SK-N-SH (cell line): ENCODE measurements around the gene ARHGAP1. TPM values are rescaled to one million over a fixed set of nuclear protein-coding genes. Genes with fewer than 3 reads are reported as not detected.

Source experiments
- CTCF ChIA-PET: fragments of 300-600, 350-600 bp; formaldehyde crosslinking; extraction: SDS; loops from one replicate; lab custom pipeline; 2021; lab: Yijun Ruan, JAX
- POLR2A ChIA-PET: fragments of 350-600 bp; sonication (Branson Sonifier 250); formaldehyde crosslinking; extraction: SDS; loops from one replicate; lab custom pipeline; 2020; ENCODE audit warnings: antibody characterized with exemption, inconsistent platforms; lab: Yijun Ruan, JAX
- DNase-seq: peaks from one replicate; pipeline ENCODE4 v3.0.0; 2012
- H2AFZ ChIP-seq: fragments of 200-600 bp; sonication (generic); 2 replicates; pipeline ENCODE4 v1.8.1; 2016; ENCODE audit warnings: antibody characterized with exemption, mild to moderate bottlenecking, low read depth
- H3F3A ChIP-seq: fragments of 200-600 bp; sonication (generic); replicated peaks from 2 replicates; pipeline ENCODE3; 2016; ENCODE audit warnings: antibody characterized with exemption, mild to moderate bottlenecking; ENCODE audit not compliant: insufficient read depth
- H3K27ac ChIP-seq, 2 experiments: fragments of 200-500 bp in 1 of 2; fragments of 200-600 bp in 1 of 2; sonication (Bioruptor generic) in 1 of 2; sonication (generic), shearing (Covaris generic) in 1 of 2; 2 replicates each; pipeline versions ENCODE4 v1.5.1 to v1.6.1; 2014 to 2016; ENCODE audit warnings: low read depth in 2 of 2, inconsistent platforms in 1 of 2, low read length in 1 of 2, mild to moderate bottlenecking in 1 of 2, mixed read lengths in 1 of 2
- H3K27me3 ChIP-seq: fragments of 200-600 bp; sonication (generic), shearing (Covaris generic); 2 replicates; pipeline ENCODE4 v1.6.1; 2016; ENCODE audit warnings: mixed run types; ENCODE audit not compliant: insufficient read depth
- H3K36me3 ChIP-seq, 2 experiments: fragments of 200-500 bp in 1 of 2; fragments of 200-600 bp in 1 of 2; sonication (Bioruptor generic) in 1 of 2; sonication (generic) in 1 of 2; replicated peaks in 1 of 2; 2 replicates each; pipeline versions ENCODE3 to v1.5.1; 2014 to 2016; ENCODE audit warnings: low read length in 1 of 2, mild to moderate bottlenecking in 1 of 2; ENCODE audit not compliant: insufficient read depth in 2 of 2, control insufficient read depth in 1 of 2
- H3K4me1 ChIP-seq, 2 experiments: fragments of 200-500 bp in 1 of 2; fragments of 200-600 bp in 1 of 2; sonication (Bioruptor generic) in 1 of 2; sonication (generic), shearing (Covaris generic) in 1 of 2; 2 replicates each; pipeline versions ENCODE4 v1.5.1 to v1.6.1; 2014 to 2016; ENCODE audit warnings: low read depth in 1 of 2, low read length in 1 of 2, mixed run types in 1 of 2; ENCODE audit not compliant: insufficient read depth in 2 of 2, control insufficient read depth in 1 of 2
- H3K4me2 ChIP-seq: fragments of 200-600 bp; sonication (generic), shearing (Covaris generic); 2 replicates; pipeline ENCODE4 v1.6.1; 2017; ENCODE audit warnings: mixed run types
- H3K4me3 ChIP-seq, 2 experiments: fragments of 200-500 bp in 1 of 2; fragments of 200-600 bp in 1 of 2; sonication (Bioruptor generic) in 1 of 2; sonication (generic), shearing (Covaris generic) in 1 of 2; 2 replicates each; pipeline versions ENCODE4 v1.5.1 to v1.8.1; 2014 to 2016; ENCODE audit warnings: low read depth in 2 of 2, inconsistent platforms in 1 of 2, low read length in 1 of 2, mild to moderate bottlenecking in 1 of 2, mixed read lengths in 1 of 2, moderate library complexity in 1 of 2
- H3K79me2 ChIP-seq: fragments of 200-600 bp; sonication (generic); 2 replicates; pipeline ENCODE4 v1.8.1; 2017; ENCODE audit warnings: mild to moderate bottlenecking; ENCODE audit not compliant: insufficient read depth
- H3K9ac ChIP-seq: fragments of 200-600 bp; sonication (generic); 2 replicates; pipeline ENCODE4 v1.6.1; 2017; ENCODE audit warnings: mixed run types
- H3K9me2 ChIP-seq: fragments of 200-600 bp; sonication (generic); 2 replicates; pipeline ENCODE4 v1.6.1; 2017; ENCODE audit warnings: mixed run types
- H3K9me3 ChIP-seq: fragments of 200-600 bp; sonication (generic); 2 replicates; pipeline ENCODE4 v1.6.1; 2017; ENCODE audit warnings: mixed run types, mild to moderate bottlenecking, moderate library complexity
- H4K20me1 ChIP-seq: fragments of 200-600 bp; sonication (generic); 2 replicates; pipeline ENCODE4 v1.6.1; 2017; ENCODE audit warnings: mild to moderate bottlenecking, mixed run types; ENCODE audit not compliant: insufficient read depth
- EP300 ChIP-seq, 2 experiments: IDR thresholded peaks; 2 replicates each; pipeline versions ENCODE4 v1.4.0 to v1.6.1; 2012; ENCODE audit warnings: borderline replicate concordance in 1 of 2, low read depth in 1 of 2, low read length in 1 of 2
- FOSL2 ChIP-seq: IDR thresholded peaks from 2 replicates; pipeline ENCODE4 v1.4.0; 2012; ENCODE audit warnings: low read depth, mild to moderate bottlenecking, moderate library complexity, borderline replicate concordance
- FOXJ3 ChIP-seq: sonication (generic); formaldehyde crosslinking; IDR thresholded peaks from 2 replicates; pipeline ENCODE4 v1.5.1; 2020; ENCODE audit warnings: mild to moderate bottlenecking, missing genetic modification reagents
- FOXM1 ChIP-seq: IDR thresholded peaks from 2 replicates; pipeline ENCODE4 v1.4.0; 2012; ENCODE audit warnings: low read depth, mild to moderate bottlenecking
- GABPA ChIP-seq: IDR thresholded peaks from 2 replicates; pipeline ENCODE4 v1.4.0; 2012; ENCODE audit warnings: low read depth, mild to moderate bottlenecking
- GATA2 ChIP-seq: sonication (generic); formaldehyde crosslinking; IDR thresholded peaks from 2 replicates; pipeline ENCODE4 v1.5.0; 2020; ENCODE audit warnings: mild to moderate bottlenecking, missing genetic modification reagents
- IRF3 ChIP-seq: fragments of 150-350 bp; IDR thresholded peaks from 2 replicates; pipeline ENCODE4 v1.6.1; 2016; ENCODE audit warnings: mild to moderate bottlenecking, low read depth, low read length
- JUND ChIP-seq: IDR thresholded peaks from 2 replicates; pipeline ENCODE4 v1.4.0; 2012
- MAX ChIP-seq: IDR thresholded peaks from 2 replicates; pipeline ENCODE4 v1.4.0; 2012; ENCODE audit warnings: low read depth
- POLR2AphosphoS5 ChIP-seq: IDR thresholded peaks from 2 replicates; pipeline ENCODE4 v1.6.1; 2012; ENCODE audit warnings: low read depth, low read length
- RAD21 ChIP-seq: IDR thresholded peaks from 2 replicates; pipeline ENCODE4 v1.6.1; 2012; ENCODE audit warnings: mild to moderate bottlenecking, low read length
- RFX5 ChIP-seq: IDR thresholded peaks from 2 replicates; pipeline ENCODE4 v1.6.1; 2012; ENCODE audit warnings: mild to moderate bottlenecking, improper control_type of control experiment, low read length
- RXRA ChIP-seq: IDR thresholded peaks from 2 replicates; pipeline ENCODE4 v1.4.0; 2012; ENCODE audit warnings: low read depth, mild to moderate bottlenecking, borderline replicate concordance
- SIN3A ChIP-seq: IDR thresholded peaks from 2 replicates; pipeline ENCODE4 v1.6.1; 2012; ENCODE audit warnings: low read depth, mild to moderate bottlenecking, low read length, moderate library complexity, borderline replicate concordance
- SMC3 ChIP-seq: IDR thresholded peaks from 2 replicates; pipeline ENCODE4 v1.6.1; 2012; ENCODE audit warnings: low read depth, low read length, improper control_type of control experiment
- TEAD4 ChIP-seq: IDR thresholded peaks from 2 replicates; pipeline ENCODE4 v1.4.0; 2012; ENCODE audit warnings: mild to moderate bottlenecking, borderline replicate concordance; ENCODE audit not compliant: insufficient read depth
- USF2 ChIP-seq: fragments of 150-350 bp; IDR thresholded peaks from 2 replicates; pipeline ENCODE4 v1.6.1; 2017; ENCODE audit warnings: antibody characterized with exemption, low read length, low read depth, borderline replicate concordance
- WGBS: methylation state at CpG from one replicate; pipeline ENCODE4 v1.1.6; 2017; ENCODE audit warnings: low lambda C conversion rate; 5-methylcytosine and 5-hydroxymethylcytosine counted together
- polyA plus RNA-seq, 3 experiments: library from polyadenylated mRNA; depleted of rRNA; stranded (reverse); fragments of >200 nt; gene quantifications; 2 replicates each; pipeline ENCODE4 v1.2.3, GENCODE V29; 2012
- TF ChIP-seq, protein P1 (sequence below): IDR thresholded peaks from 2 replicates; pipeline ENCODE4 v1.4.0; 2012; ENCODE audit warnings: low read depth, borderline replicate concordance
- TF ChIP-seq, protein P2 (sequence below): IDR thresholded peaks from 2 replicates; pipeline ENCODE4 v1.4.0; 2012; ENCODE audit warnings: low read depth, borderline replicate concordance

Gene ARHGAP1
- polyA plus RNA-seq, 1 of the 3 experiments (the other 2 are of a cell fraction) = 27.1 TPM

- Histone ChIP-seq H3K4me2 (no peak overlapping the region), H3K27ac (no peak overlapping the region), H3K27me3 (no peaks in the 10 kb centered on the region), H3K9ac (no peak overlapping the region), H3K79me2 (no peaks in the 10 kb centered on the region), H3K36me3 (peaks cover 19 to 62% of the 10 kb centered on the region in 2 experiments), H3K9me2 (no peaks in the 10 kb centered on the region), H3K4me3 (no peak overlapping the region), H4K20me1 (no peaks in the 10 kb centered on the region), H2AFZ (no peak overlapping the region), H3K4me1 (peaks cover 0 to 15% of the 10 kb centered on the region in 2 experiments; a peak in 1 of 4 replicates), H3F3A (peaks cover 4% of the 10 kb centered on the region), H3K9me3 (no peaks in the 10 kb centered on the region)
- WGBS = 98% methylated on average over 8 of the region's 8 CpGs
- TF ChIP-seq, protein P1, sequence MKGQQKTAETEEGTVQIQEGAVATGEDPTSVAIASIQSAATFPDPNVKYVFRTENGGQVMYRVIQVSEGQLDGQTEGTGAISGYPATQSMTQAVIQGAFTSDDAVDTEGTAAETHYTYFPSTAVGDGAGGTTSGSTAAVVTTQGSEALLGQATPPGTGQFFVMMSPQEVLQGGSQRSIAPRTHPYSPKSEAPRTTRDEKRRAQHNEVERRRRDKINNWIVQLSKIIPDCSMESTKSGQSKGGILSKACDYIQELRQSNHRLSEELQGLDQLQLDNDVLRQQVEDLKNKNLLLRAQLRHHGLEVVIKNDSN = no peak
- no peak for TF ChIP-seq TEAD4
- TF ChIP-seq MAX = no peak
- no peak for TF ChIP-seq POLR2AphosphoS5
- TF ChIP-seq FOXJ3 (CRISPR knock-in tag) = no peak
- no peak for TF ChIP-seq USF2
- no peak for TF ChIP-seq RAD21
- no peak for TF ChIP-seq SIN3A
- no peak for TF ChIP-seq IRF3
- TF ChIP-seq, protein P2, sequence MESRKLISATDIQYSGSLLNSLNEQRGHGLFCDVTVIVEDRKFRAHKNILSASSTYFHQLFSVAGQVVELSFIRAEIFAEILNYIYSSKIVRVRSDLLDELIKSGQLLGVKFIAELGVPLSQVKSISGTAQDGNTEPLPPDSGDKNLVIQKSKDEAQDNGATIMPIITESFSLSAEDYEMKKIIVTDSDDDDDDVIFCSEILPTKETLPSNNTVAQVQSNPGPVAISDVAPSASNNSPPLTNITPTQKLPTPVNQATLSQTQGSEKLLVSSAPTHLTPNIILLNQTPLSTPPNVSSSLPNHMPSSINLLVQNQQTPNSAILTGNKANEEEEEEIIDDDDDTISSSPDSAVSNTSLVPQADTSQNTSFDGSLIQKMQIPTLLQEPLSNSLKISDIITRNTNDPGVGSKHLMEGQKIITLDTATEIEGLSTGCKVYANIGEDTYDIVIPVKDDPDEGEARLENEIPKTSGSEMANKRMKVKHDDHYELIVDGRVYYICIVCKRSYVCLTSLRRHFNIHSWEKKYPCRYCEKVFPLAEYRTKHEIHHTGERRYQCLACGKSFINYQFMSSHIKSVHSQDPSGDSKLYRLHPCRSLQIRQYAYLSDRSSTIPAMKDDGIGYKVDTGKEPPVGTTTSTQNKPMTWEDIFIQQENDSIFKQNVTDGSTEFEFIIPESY = no peak
- no peak for TF ChIP-seq EP300 (IDR thresholded peaks at IDR 0.05; ENCODE audit: borderline replicate concordance in 1 of 2, low read depth in 1 of 2, low read length in 1 of 2)
- no peak for TF ChIP-seq FOSL2
- TF ChIP-seq FOXM1 = no peak
- TF ChIP-seq GABPA = no peak
- no peak for TF ChIP-seq RFX5
- TF ChIP-seq JUND = no peak
- TF ChIP-seq GATA2 (CRISPR knock-in tag) = no peak
- TF ChIP-seq SMC3 = no peak
- TF ChIP-seq RXRA = no peak
- ChIA-PET POLR2A (no interaction called here), CTCF (no interaction called here)
- DNase-seq = no peak
Measured at GRCh38 chr11:46677169-46677568, 23.2 kb downstream of the ARHGAP1 start.
